ENCODE measurements around the gene CD226.
"Not testable (repeated sequence)": the region's sequence is repeated elsewhere in the genome, so short reads cannot be mapped to it uniquely, and the experiment has no call there.

CD226 gene

GRCh38 chr18:69947361-69948133 is at the start of gene CD226:
TSS of gene CD226 (minus strand) at chr18:69947873. CDS start at chr18:69947406, 467 bp downstream.
- DNase-seq = peak; percentile 44

- DNase-seq = no peak
Observed at GRCh38 chr18:69996951-69997798, 49.5 kb upstream of the CD226 start.

- DNase-seq = no peak
Observed at GRCh38 chr18:69996417-69996816, 48.7 kb upstream of the CD226 start.

GRCh38 chr18:69995774-69996173 is 48.1 kb upstream of the CD226 start:
- no peak for DNase-seq

- DNase-seq = no peak
Observed at GRCh38 chr18:69992776-69993175, 45.1 kb upstream of the CD226 start.

GRCh38 chr18:69987870-69988269 is 40.2 kb upstream of the CD226 start:
- no peak for DNase-seq

GRCh38 chr18:69985239-69985638 is 37.6 kb upstream of the CD226 start:
- DNase-seq = no peak

- DNase-seq = no peak
Observed at GRCh38 chr18:69982417-69982816, 34.7 kb upstream of the CD226 start.

GRCh38 chr18:69981948-69982347 is 34.3 kb upstream of the CD226 start:
- DNase-seq = no peak

- no peak for DNase-seq
Observed at GRCh38 chr18:69980982-69981804, 33.5 kb upstream of the CD226 start.

- no peak for DNase-seq
Observed at GRCh38 chr18:69980509-69980908, 32.8 kb upstream of the CD226 start.

- DNase-seq = no peak
Observed at GRCh38 chr18:69978732-69979715, 31.4 kb upstream of the CD226 start.

- DNase-seq = not testable (repeated sequence)
Observed at GRCh38 chr18:69975294-69975693, 27.6 kb upstream of the CD226 start.

- no peak for DNase-seq
Observed at GRCh38 chr18:69974365-69974764, 26.7 kb upstream of the CD226 start.

- no peak for DNase-seq
Observed at GRCh38 chr18:69969491-69969890, 21.8 kb upstream of the CD226 start.

- no peak for DNase-seq
Observed at GRCh38 chr18:69968039-69968438, 20.4 kb upstream of the CD226 start.

GRCh38 chr18:69963196-69963595 is 15.5 kb upstream of the CD226 start:
- DNase-seq = no peak

- no peak for DNase-seq
Observed at GRCh38 chr18:69961718-69962117, 14.0 kb upstream of the CD226 start.

- DNase-seq = no peak
Observed at GRCh38 chr18:69958422-69958821, 10.7 kb upstream of the CD226 start.

- DNase-seq = no peak
Observed at GRCh38 chr18:69957747-69958146, 10.1 kb upstream of the CD226 start.

- DNase-seq = no peak
Observed at GRCh38 chr18:69956665-69957620, 9.3 kb upstream of the CD226 start.
